ENCODE measurements around the gene AP2A2.

The AP2A2 gene

GRCh38 chr11:1048375-1049070 is 122.9 kb downstream of the AP2A2 start:
- no peak overlapping the region for H2AFZ ChIP-seq (ENCODE audit: low read length)
- TF ChIP-seq CTCF (conservative IDR thresholded peaks at IDR 0.05; ENCODE audit: low read length): no peak; the same call in 1 of the 2 replicates
- TF ChIP-seq EZH2phosphoT487 (IDR thresholded peaks at IDR 0.05; ENCODE audit: borderline replicate concordance): no peak
- no peaks in the 10 kb centered on the region for H3K36me3 ChIP-seq (ENCODE audit: insufficient read depth, low read length)
- no peaks in the 10 kb centered on the region for H4K20me1 ChIP-seq (ENCODE audit: insufficient read depth, low read length, poor library complexity, severe bottlenecking)
- no peaks in the 10 kb centered on the region for H3K79me2 ChIP-seq (ENCODE audit: insufficient read depth, low read length)
- no peaks in the 10 kb centered on the region for H3K9me2 ChIP-seq (replicated peaks; ENCODE audit: low read depth, low read length)
- H3K27me3 ChIP-seq (ENCODE audit: insufficient read depth, low read length, poor library complexity, severe bottlenecking): no peaks in the 10 kb centered on the region
- H3F3A ChIP-seq (ENCODE audit: low read depth): no peaks in the 10 kb centered on the region
- H3K4me2 ChIP-seq (ENCODE audit: low read depth, low read length, poor library complexity, severe bottlenecking): no peak overlapping the region
- H3K4me3 ChIP-seq (ENCODE audit: low read length, poor library complexity, severe bottlenecking): no peak overlapping the region
- H3K9ac ChIP-seq (ENCODE audit: low read depth, low read length, poor library complexity, severe bottlenecking): no peak overlapping the region
- no peaks in the 10 kb centered on the region for H3K4me1 ChIP-seq (ENCODE audit: insufficient read depth, low read length, poor library complexity, severe bottlenecking)
- H3K9me3 ChIP-seq (ENCODE audit: insufficient read depth, low read depth, low read length): no peaks in the 10 kb centered on the region

- no peak overlapping the region for H3K4me3 ChIP-seq (ENCODE audit: low read length, poor library complexity, severe bottlenecking)
- H3K27me3 ChIP-seq (ENCODE audit: insufficient read depth, low read length, poor library complexity, severe bottlenecking): no peaks in the 10 kb centered on the region
- no peaks in the 10 kb centered on the region for H4K20me1 ChIP-seq (ENCODE audit: insufficient read depth, low read length, poor library complexity, severe bottlenecking)
- H3K36me3 ChIP-seq (ENCODE audit: insufficient read depth, low read length): no peaks in the 10 kb centered on the region
- H3K79me2 ChIP-seq (ENCODE audit: insufficient read depth, low read length): no peaks in the 10 kb centered on the region
- no peak overlapping the region for H2AFZ ChIP-seq (ENCODE audit: low read length)
- no peaks in the 10 kb centered on the region for H3K4me1 ChIP-seq (ENCODE audit: insufficient read depth, low read length, poor library complexity, severe bottlenecking)
- TF ChIP-seq EZH2phosphoT487 (IDR thresholded peaks at IDR 0.05; ENCODE audit: borderline replicate concordance) (no peak), CTCF (conservative IDR thresholded peaks at IDR 0.05; ENCODE audit: low read length) (no peak)
- H3K9ac ChIP-seq (ENCODE audit: low read depth, low read length, poor library complexity, severe bottlenecking): no peak overlapping the region
- no peaks in the 10 kb centered on the region for H3K9me3 ChIP-seq (ENCODE audit: insufficient read depth, low read depth, low read length)
- no peak overlapping the region for H3K4me2 ChIP-seq (ENCODE audit: low read depth, low read length, poor library complexity, severe bottlenecking)
- no peaks in the 10 kb centered on the region for H3K9me2 ChIP-seq (replicated peaks; ENCODE audit: low read depth, low read length)
- no peaks in the 10 kb centered on the region for H3F3A ChIP-seq (ENCODE audit: low read depth)
These were observed 123.4 kb downstream of the AP2A2 start for GRCh38 chr11:1049071-1049405.

GRCh38 chr11:1049431-1049891 is 123.8 kb downstream of the AP2A2 start:
- Histone ChIP-seq H3K36me3 (ENCODE audit: insufficient read depth, low read length) (no peaks in the 10 kb centered on the region), H4K20me1 (ENCODE audit: insufficient read depth, low read length, poor library complexity, severe bottlenecking) (no peaks in the 10 kb centered on the region), H3K9me3 (ENCODE audit: insufficient read depth, low read depth, low read length) (no peaks in the 10 kb centered on the region), H2AFZ (ENCODE audit: low read length) (no peak overlapping the region), H3K4me2 (ENCODE audit: low read depth, low read length, poor library complexity, severe bottlenecking) (no peak overlapping the region), H3K4me1 (ENCODE audit: insufficient read depth, low read length, poor library complexity, severe bottlenecking) (no peaks in the 10 kb centered on the region), H3F3A (ENCODE audit: low read depth) (no peaks in the 10 kb centered on the region), H3K27me3 (ENCODE audit: insufficient read depth, low read length, poor library complexity, severe bottlenecking) (no peaks in the 10 kb centered on the region), H3K9me2 (replicated peaks; ENCODE audit: low read depth, low read length) (no peaks in the 10 kb centered on the region), H3K4me3 (ENCODE audit: low read length, poor library complexity, severe bottlenecking) (no peak overlapping the region), H3K79me2 (ENCODE audit: insufficient read depth, low read length) (no peaks in the 10 kb centered on the region), H3K9ac (ENCODE audit: low read depth, low read length, poor library complexity, severe bottlenecking) (no peak overlapping the region)
- TF ChIP-seq CTCF (conservative IDR thresholded peaks at IDR 0.05; ENCODE audit: low read length): no peak
- no peak for TF ChIP-seq EZH2phosphoT487 (IDR thresholded peaks at IDR 0.05; ENCODE audit: borderline replicate concordance)

Data from Loucy (cell line).